OCI-LY1 (cell line): ENCODE data around the gene PEX7.
"Not testable (repeated sequence)": the region's sequence is repeated elsewhere in the genome, so short reads cannot be mapped to it uniquely, and the experiment has no call there.

ENCODE experiments used
- H2AFZ ChIP-seq: fragments of 200-600 bp; sonication (generic), shearing (Covaris generic); 2 replicates; pipeline ENCODE4 v1.6.0; 2014; ENCODE audit warnings: antibody characterized with exemption, mild to moderate bottlenecking, low read length
- H3F3A ChIP-seq: fragments of 200-600 bp; sonication (generic), shearing (Covaris generic); 2 replicates; pipeline ENCODE4 v1.6.0; 2014; ENCODE audit warnings: mild to moderate bottlenecking, antibody characterized with exemption, low read length, moderate library complexity; ENCODE audit not compliant: insufficient read depth
- H3K27ac ChIP-seq: fragments of 200-600 bp; sonication (generic); 2 replicates; pipeline ENCODE4 v1.5.1; 2014; ENCODE audit warnings: low read length, mixed run types, mild to moderate bottlenecking, low read depth; ENCODE audit not compliant: poor library complexity, severe bottlenecking
- H3K27me3 ChIP-seq: fragments of 200-600 bp; sonication (generic); 2 replicates; pipeline ENCODE4 v1.6.0; 2014; ENCODE audit warnings: antibody characterized with exemption, mild to moderate bottlenecking, low read length, moderate library complexity; ENCODE audit not compliant: insufficient read depth
- H3K36me3 ChIP-seq: fragments of 200-600 bp; sonication (generic); 2 replicates; pipeline ENCODE4 v1.6.1; 2014; ENCODE audit warnings: mild to moderate bottlenecking, antibody characterized with exemption, low read length, moderate library complexity, mixed read lengths; ENCODE audit not compliant: insufficient read depth
- H3K4me1 ChIP-seq: fragments of 200-600 bp; sonication (generic); 2 replicates; pipeline ENCODE4 v1.5.1; 2014; ENCODE audit warnings: mild to moderate bottlenecking, low read length, moderate library complexity; ENCODE audit not compliant: insufficient read depth, severe bottlenecking
- H3K4me2 ChIP-seq: fragments of 200-600 bp; sonication (generic), shearing (Covaris generic); 2 replicates; pipeline ENCODE4 v1.6.1; 2014; ENCODE audit warnings: low read length
- H3K4me3 ChIP-seq: fragments of 200-600 bp; sonication (generic); 2 replicates; pipeline ENCODE4 v1.5.1; 2014; ENCODE audit warnings: low read length, low read depth, mild to moderate bottlenecking, mixed read lengths; ENCODE audit not compliant: poor library complexity, severe bottlenecking
- H3K79me2 ChIP-seq: fragments of 200-600 bp; shearing (Covaris generic); 2 replicates; pipeline ENCODE4 v1.6.1; 2016; ENCODE audit warnings: mixed run types, low read length, mixed read lengths; ENCODE audit not compliant: insufficient read depth
- H3K9ac ChIP-seq: fragments of 200-600 bp; sonication (generic), shearing (Covaris generic); 2 replicates; pipeline ENCODE4 v1.6.1; 2014; ENCODE audit warnings: mild to moderate bottlenecking, low read length, mixed read lengths
- H3K9me2 ChIP-seq: fragments of 200-600 bp; sonication (generic), shearing (Covaris generic); 2 replicates; pipeline ENCODE4 v1.6.1; 2014; ENCODE audit warnings: low read depth, mild to moderate bottlenecking, low read length, mixed read lengths
- H3K9me3 ChIP-seq: fragments of 200-600 bp; shearing (Covaris generic); 2 replicates; pipeline ENCODE4 v1.6.1; 2014; ENCODE audit warnings: low read length, mixed read lengths
- H4K20me1 ChIP-seq: fragments of 200-600 bp; sonication (generic), shearing (Covaris generic); 2 replicates; pipeline ENCODE4 v1.6.0; 2016; ENCODE audit warnings: mild to moderate bottlenecking, low read length; ENCODE audit not compliant: insufficient read depth
- CTCF ChIP-seq: fragments of 200-600 bp; sonication (generic), shearing (Covaris generic); IDR thresholded peaks from 2 replicates; pipeline ENCODE4 v1.5.1; 2017; ENCODE audit warnings: mild to moderate bottlenecking, antibody characterized with exemption, low read length, moderate library complexity, mixed read lengths
- EZH2 ChIP-seq: fragments of 200-600 bp; sonication (generic), shearing (Covaris generic); IDR thresholded peaks from 2 replicates; pipeline ENCODE4 v1.8.0; 2017; ENCODE audit warnings: borderline replicate concordance, mixed run types, mild to moderate bottlenecking, antibody characterized with exemption, low read length, moderate library complexity, mixed read lengths

Gene PEX7

GRCh38 chr6:136846046-136846445 lies 23.7 kb downstream of the PEX7 start:
- Histone ChIP-seq H3F3A (no peaks in the 10 kb centered on the region), H3K27me3 (no peaks in the 10 kb centered on the region), H4K20me1 (no peaks in the 10 kb centered on the region), H3K4me2 (no peak overlapping the region), H3K4me3 (no peak overlapping the region), H3K9me2 (no peaks in the 10 kb centered on the region), H3K79me2 (no peaks in the 10 kb centered on the region), H3K9me3 (no peaks in the 10 kb centered on the region), H3K36me3 (peaks cover 4% of the 10 kb centered on the region; the same call in 1 of the 2 replicates), H3K27ac (no peak overlapping the region), H2AFZ (no peak overlapping the region), H3K4me1 (no peaks in the 10 kb centered on the region), H3K9ac (no peak overlapping the region)
- TF ChIP-seq EZH2, result no peak
- peak; percentile 59 for TF ChIP-seq CTCF

- not testable (repeated sequence) for H3F3A ChIP-seq, H3K4me2 ChIP-seq, H3K9me3 ChIP-seq, H3K79me2 ChIP-seq, H3K36me3 ChIP-seq, H3K27me3 ChIP-seq, H3K4me3 ChIP-seq, H3K27ac ChIP-seq, H2AFZ ChIP-seq, H3K9ac ChIP-seq, H3K9me2 ChIP-seq, H4K20me1 ChIP-seq, H3K4me1 ChIP-seq
These were observed 24.1 kb downstream of the PEX7 start for GRCh38 chr6:136846477-136846876.

- not testable (repeated sequence) for H3K27me3 ChIP-seq, H3K27ac ChIP-seq, H3K9me2 ChIP-seq, H3F3A ChIP-seq, H3K9me3 ChIP-seq, H3K4me3 ChIP-seq, H3K9ac ChIP-seq, H4K20me1 ChIP-seq, H3K4me2 ChIP-seq, H3K36me3 ChIP-seq, H3K4me1 ChIP-seq, H2AFZ ChIP-seq, H3K79me2 ChIP-seq
These were observed 27.7 kb downstream of the PEX7 start for GRCh38 chr6:136849979-136850563.

GRCh38 chr6:136859430-136859829 lies 37.0 kb downstream of the PEX7 start:
- TF ChIP-seq EZH2, result no peak
- no peak for TF ChIP-seq CTCF
- no peaks in the 10 kb centered on the region for H3K79me2 ChIP-seq
- no peak overlapping the region for H3K4me2 ChIP-seq
- no peak overlapping the region for H2AFZ ChIP-seq
- H4K20me1 ChIP-seq, result no peaks in the 10 kb centered on the region
- H3K4me3 ChIP-seq, result no peak overlapping the region
- H3K27ac ChIP-seq, result no peak overlapping the region
- H3F3A ChIP-seq, result no peaks in the 10 kb centered on the region
- no peaks in the 10 kb centered on the region; the same call in 1 of the 2 replicates for H3K36me3 ChIP-seq
- H3K9me3 ChIP-seq, result no peaks in the 10 kb centered on the region
- H3K9ac ChIP-seq, result no peak overlapping the region
- no peaks in the 10 kb centered on the region for H3K9me2 ChIP-seq
- no peaks in the 10 kb centered on the region for H3K4me1 ChIP-seq
- no peaks in the 10 kb centered on the region for H3K27me3 ChIP-seq
